Coronary artery (tissue), 2 donors: Measurements from ENCODE around the gene SAMD11.
"Not testable (repeated sequence)": the region's sequence is repeated elsewhere in the genome, so short reads cannot be mapped to it uniquely, and the experiment has no call there.

ENCODE experiments used
- DNase-seq: peaks from one replicate; pipeline ENCODE4 v3.0.0-alpha.2; 2017; ENCODE audit warnings: low spot score
- H3K27ac ChIP-seq, 2 donors: fragments of 200-600 bp; sonication (generic); one replicate each; pipeline ENCODE4 v1.5.1; 2016 to 2019
- H3K4me3 ChIP-seq: fragments of 200-600 bp; sonication (generic); 2 replicates; pipeline ENCODE4 v1.5.1; 2016; ENCODE audit warnings: mild to moderate bottlenecking, moderate library complexity
- TF ChIP-seq, protein P1 (sequence below): fragments of 200-600 bp; sonication (generic); IDR thresholded peaks from one replicate; pipeline ENCODE4 v1.5.1; 2019; ENCODE audit warnings: antibody characterized with exemption

SAMD11 gene

DNA sequence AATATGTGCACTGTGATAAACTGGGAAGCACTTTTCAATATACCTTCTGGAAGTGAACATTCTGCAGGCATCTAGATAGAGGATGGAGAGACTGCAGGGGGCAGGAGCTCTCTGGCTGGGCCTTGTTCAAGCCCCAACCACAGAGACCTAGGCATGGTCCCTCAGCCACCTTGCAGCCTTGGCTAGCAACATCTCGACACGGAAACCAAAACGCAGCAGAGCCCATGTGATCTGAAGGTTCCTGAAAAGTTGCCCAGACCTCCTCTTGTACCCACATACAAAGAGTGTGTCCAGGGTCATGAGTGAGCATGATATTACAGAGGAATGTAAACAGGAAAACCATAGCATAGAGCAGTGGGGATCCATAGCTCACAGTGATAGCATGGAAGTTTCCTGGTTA lies 33.1 kb upstream of the SAMD11 start:
- H3K4me3 ChIP-seq: no peak overlapping the region
- no peak overlapping the region for H3K27ac ChIP-seq
- TF ChIP-seq, protein P1, sequence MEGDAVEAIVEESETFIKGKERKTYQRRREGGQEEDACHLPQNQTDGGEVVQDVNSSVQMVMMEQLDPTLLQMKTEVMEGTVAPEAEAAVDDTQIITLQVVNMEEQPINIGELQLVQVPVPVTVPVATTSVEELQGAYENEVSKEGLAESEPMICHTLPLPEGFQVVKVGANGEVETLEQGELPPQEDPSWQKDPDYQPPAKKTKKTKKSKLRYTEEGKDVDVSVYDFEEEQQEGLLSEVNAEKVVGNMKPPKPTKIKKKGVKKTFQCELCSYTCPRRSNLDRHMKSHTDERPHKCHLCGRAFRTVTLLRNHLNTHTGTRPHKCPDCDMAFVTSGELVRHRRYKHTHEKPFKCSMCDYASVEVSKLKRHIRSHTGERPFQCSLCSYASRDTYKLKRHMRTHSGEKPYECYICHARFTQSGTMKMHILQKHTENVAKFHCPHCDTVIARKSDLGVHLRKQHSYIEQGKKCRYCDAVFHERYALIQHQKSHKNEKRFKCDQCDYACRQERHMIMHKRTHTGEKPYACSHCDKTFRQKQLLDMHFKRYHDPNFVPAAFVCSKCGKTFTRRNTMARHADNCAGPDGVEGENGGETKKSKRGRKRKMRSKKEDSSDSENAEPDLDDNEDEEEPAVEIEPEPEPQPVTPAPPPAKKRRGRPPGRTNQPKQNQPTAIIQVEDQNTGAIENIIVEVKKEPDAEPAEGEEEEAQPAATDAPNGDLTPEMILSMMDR: no peak
- no peak for DNase-seq

GRCh38 chr1:897226-897625 lies 26.5 kb upstream of the SAMD11 start:
- TF ChIP-seq, protein P1: no peak
- no peak overlapping the region for H3K27ac ChIP-seq
- no peak overlapping the region for H3K4me3 ChIP-seq
- no peak for DNase-seq

DNA sequence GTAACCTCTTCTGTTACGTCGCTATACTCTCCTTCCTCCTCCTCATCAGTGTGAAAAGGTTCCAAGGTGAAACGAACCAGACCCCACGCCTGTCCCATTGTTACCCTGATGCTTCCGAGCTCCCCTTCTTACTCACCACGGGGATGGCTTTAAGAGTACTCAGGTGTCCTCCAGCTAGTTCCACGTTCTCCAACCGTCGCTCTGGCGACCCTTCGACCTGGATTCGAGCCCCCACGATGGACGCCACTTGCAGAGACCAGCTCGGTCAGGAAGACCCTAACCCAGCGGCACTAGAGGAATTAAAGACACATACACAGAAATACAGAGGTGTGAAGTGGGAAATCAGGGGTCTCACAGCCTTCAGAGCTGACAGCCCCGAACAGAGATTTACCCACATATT lies 25.8 kb upstream of the SAMD11 start:
- H3K27ac ChIP-seq, DNase-seq, H3K4me3 ChIP-seq: not testable (repeated sequence)

DNA sequence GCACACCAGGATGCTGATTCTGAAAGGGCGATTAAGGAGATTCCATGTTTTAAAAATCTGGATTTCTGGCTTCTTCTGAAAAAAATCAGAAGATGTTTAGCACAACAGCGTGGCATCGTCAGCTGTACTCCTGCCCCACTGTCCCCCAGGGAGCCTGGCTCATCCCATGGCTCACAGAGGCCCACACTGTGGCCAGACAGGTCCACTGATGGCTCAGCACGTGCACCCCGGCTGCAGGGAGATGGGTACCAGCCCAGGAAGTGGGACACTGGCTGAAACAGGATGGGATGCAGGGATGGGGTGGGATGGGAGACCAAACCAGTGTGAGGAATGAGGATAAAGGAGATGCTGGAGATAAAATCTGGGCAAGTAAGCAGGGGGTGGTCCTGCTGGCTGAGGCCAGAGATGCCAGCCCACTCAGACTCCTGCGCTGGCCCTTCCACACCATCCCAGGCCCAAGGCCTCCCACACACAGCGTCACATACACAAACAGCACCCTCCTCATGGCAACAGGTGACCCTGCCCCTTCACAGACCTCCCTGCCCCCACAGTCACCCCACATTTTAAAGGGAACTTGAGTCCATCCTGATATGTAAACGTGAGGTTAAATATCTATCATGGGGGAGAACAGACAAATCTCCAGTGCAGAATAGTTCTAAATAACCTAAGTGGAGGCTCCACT lies 23.9 kb upstream of the SAMD11 start:
- TF ChIP-seq, protein P1: no peak
- H3K27ac ChIP-seq: no peak overlapping the region
- DNase-seq: peak; percentile 69

GRCh38 chr1:901108-901859 lies 22.4 kb upstream of the SAMD11 start:
- TF ChIP-seq, protein P1: no peak
- Histone ChIP-seq H3K27ac (no peak overlapping the region), H3K4me3 (no peak overlapping the region)
- DNase-seq: no peak

More for the DNA sequence above, 23.9 kb upstream of the SAMD11 start:
- H3K4me3 ChIP-seq: no peak overlapping the region

DNA sequence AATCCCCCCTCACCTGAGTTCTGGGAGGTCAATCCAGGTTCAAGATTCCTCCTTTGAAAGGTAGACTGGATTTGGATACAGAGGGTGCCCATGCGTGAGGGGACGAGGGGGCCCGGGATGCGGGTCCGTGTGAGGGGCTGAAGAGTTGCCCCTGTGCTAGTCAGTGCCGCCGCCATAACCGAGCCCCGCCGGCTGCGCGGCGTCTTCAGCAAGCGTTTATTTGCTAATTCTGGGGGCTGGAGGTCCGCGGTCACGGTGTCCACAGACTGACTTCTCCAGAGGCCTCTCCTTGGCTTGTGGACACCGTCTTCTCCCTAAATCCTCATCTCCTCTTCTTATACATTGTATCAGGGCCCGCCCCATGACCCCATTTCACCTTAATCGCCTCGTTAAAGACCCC lies 20.9 kb upstream of the SAMD11 start:
- peak; percentile 72 for DNase-seq
- no peak overlapping the region for H3K4me3 ChIP-seq
- TF ChIP-seq, protein P1: no peak
- no peak overlapping the region for H3K27ac ChIP-seq

DNA sequence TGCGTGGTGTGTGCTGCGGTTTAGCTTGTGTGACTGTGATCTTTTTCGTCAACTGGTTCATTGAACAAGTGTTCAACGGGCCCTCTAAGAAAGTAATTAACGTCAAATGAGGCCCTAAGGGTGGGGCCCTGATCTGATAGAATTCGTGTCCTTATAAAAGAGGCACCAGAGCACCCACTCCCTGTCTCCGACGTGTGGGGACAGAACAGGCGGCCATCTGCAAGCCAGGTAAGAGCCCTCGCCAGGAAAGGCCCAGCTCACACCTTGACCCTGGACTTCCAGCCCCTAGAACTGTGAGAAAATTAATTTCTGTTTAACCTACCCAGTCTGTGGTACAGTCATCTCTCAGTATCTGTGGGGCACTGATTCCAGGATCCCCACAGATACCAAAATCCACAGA lies 20.4 kb upstream of the SAMD11 start:
- Histone ChIP-seq H3K27ac (no peak overlapping the region), H3K4me3 (no peak overlapping the region)
- TF ChIP-seq, protein P1: no peak
- DNase-seq: no peak
